Neural cell (in vitro differentiated cells): Measurements from ENCODE around the gene FAM167B. TPM values are rescaled to one million over a fixed set of nuclear protein-coding genes. Genes with fewer than 3 reads are reported as not detected.

Source experiments
- H2AFZ ChIP-seq: fragments of 200-600, 300-800 bp; sonication (generic), shearing (Covaris generic); 2 replicates; pipeline ENCODE4 v1.6.0; 2014; ENCODE audit warnings: low read depth, mild to moderate bottlenecking, antibody characterized with exemption, low read length, moderate library complexity
- H3F3A ChIP-seq: fragments of 200-600 bp; shearing (Covaris generic); 2 replicates; pipeline ENCODE4 v1.6.1; 2016; ENCODE audit warnings: mild to moderate bottlenecking, moderate library complexity, mixed read lengths, antibody characterized with exemption, low read length; ENCODE audit not compliant: insufficient read depth, poor library complexity, severe bottlenecking
- H3K27ac ChIP-seq: fragments of 200-600, 300-800 bp; sonication (generic), shearing (Covaris generic); 2 replicates; pipeline ENCODE4 v1.5.1; 2014; ENCODE audit warnings: mild to moderate bottlenecking, low read length, moderate library complexity
- H3K27me3 ChIP-seq: fragments of 300-800, 200-600 bp; sonication (generic), shearing (Covaris generic); 2 replicates; pipeline ENCODE4 v1.6.0; 2014; ENCODE audit warnings: mild to moderate bottlenecking, low read depth, low read length, moderate library complexity; ENCODE audit not compliant: insufficient read depth
- H3K36me3 ChIP-seq: fragments of 300-800, 200-600 bp; sonication (generic), shearing (Covaris generic); 2 replicates; pipeline ENCODE4 v1.5.1; 2014; ENCODE audit warnings: mild to moderate bottlenecking, antibody characterized with exemption, low read length, moderate library complexity; ENCODE audit not compliant: insufficient read depth
- H3K4me2 ChIP-seq: fragments of 300-800, 200-600 bp; sonication (generic), shearing (Covaris generic); 2 replicates; pipeline ENCODE4 v1.6.0; 2014; ENCODE audit warnings: mild to moderate bottlenecking, low read length
- H3K4me3 ChIP-seq: fragments of 300-800, 200-600 bp; sonication (generic), shearing (Covaris generic); 2 replicates; pipeline ENCODE4 v1.5.1; 2014; ENCODE audit warnings: mild to moderate bottlenecking, low read length, moderate library complexity
- H3K79me2 ChIP-seq: fragments of 200-600 bp; shearing (Covaris generic); replicated peaks from 2 replicates; pipeline ENCODE4 v1.6.0; 2014; ENCODE audit warnings: mild to moderate bottlenecking, low read length, moderate library complexity; ENCODE audit not compliant: insufficient read depth
- H3K9ac ChIP-seq: fragments of 300-800, 200-600 bp; sonication (generic), shearing (Covaris generic); 2 replicates; pipeline ENCODE4 v1.6.1; 2016; ENCODE audit warnings: mild to moderate bottlenecking, low read length, mixed read lengths
- H3K9me2 ChIP-seq: fragments of 200-600 bp; shearing (Covaris generic); 2 replicates; pipeline ENCODE4 v1.6.1; 2016; ENCODE audit warnings: mild to moderate bottlenecking, low read length, mixed read lengths; ENCODE audit not compliant: insufficient read depth
- H3K9me3 ChIP-seq: fragments of 200-600, 300-800 bp; sonication (generic), shearing (Covaris generic); 2 replicates; pipeline ENCODE4 v1.6.1; 2016; ENCODE audit warnings: mild to moderate bottlenecking, mixed run types, low read length, moderate library complexity, mixed read lengths
- H4K20me1 ChIP-seq: fragments of 200-600 bp; shearing (Covaris generic); 2 replicates; pipeline ENCODE4 v1.6.1; 2016; ENCODE audit warnings: mild to moderate bottlenecking, mixed run types; ENCODE audit not compliant: insufficient read depth
- CTCF ChIP-seq: fragments of 450-650 bp; IDR thresholded peaks from 2 replicates; pipeline ENCODE4 v1.5.1; 2014; ENCODE audit warnings: antibody characterized with exemption, mild to moderate bottlenecking, moderate library complexity; ENCODE audit not compliant: poor library complexity, severe bottlenecking
- EP300 ChIP-seq: fragments of 450-650 bp; conservative IDR thresholded peaks from 2 replicates; pipeline ENCODE4 v1.6.1; 2014; ENCODE audit warnings: antibody characterized with exemption, mild to moderate bottlenecking, moderate library complexity; ENCODE audit not compliant: poor library complexity, severe bottlenecking
- EZH2 ChIP-seq: fragments of 200-600, 300-800 bp; shearing (Covaris generic), sonication (generic); IDR thresholded peaks from 2 replicates; pipeline ENCODE4 v1.6.1; 2014; ENCODE audit warnings: antibody characterized with exemption, low read length, borderline replicate concordance, mild to moderate bottlenecking; ENCODE audit not compliant: insufficient read depth, poor library complexity, severe bottlenecking
- MXI1 ChIP-seq: fragments of 450-650 bp; conservative IDR thresholded peaks from 2 replicates; pipeline ENCODE4 v1.6.1; 2014; ENCODE audit warnings: antibody characterized with exemption, mild to moderate bottlenecking; ENCODE audit not compliant: poor library complexity, severe bottlenecking
- POLR2AphosphoS5 ChIP-seq: IDR thresholded peaks from 2 replicates; pipeline ENCODE4 v1.6.1; 2012
- RAD21 ChIP-seq: fragments of 450-650 bp; conservative IDR thresholded peaks from 2 replicates; pipeline ENCODE4 v1.6.1; 2014; ENCODE audit warnings: antibody characterized with exemption, mild to moderate bottlenecking, moderate library complexity
- REST ChIP-seq: IDR thresholded peaks from 2 replicates; pipeline ENCODE4 v1.6.1; 2012; ENCODE audit warnings: borderline replicate concordance
- SMC3 ChIP-seq: fragments of 450-650 bp; conservative IDR thresholded peaks from 2 replicates; pipeline ENCODE4 v1.6.1; 2014; ENCODE audit warnings: antibody characterized with exemption, mild to moderate bottlenecking, moderate library complexity; ENCODE audit not compliant: poor library complexity
- TAF1 ChIP-seq: IDR thresholded peaks from 2 replicates; pipeline ENCODE4 v1.6.1; 2012; ENCODE audit warnings: low read depth
- polyA plus RNA-seq: library from polyadenylated mRNA; depleted of rRNA; stranded (reverse); fragments of >200 nt; gene quantifications from 2 replicates; pipeline ENCODE4 v1.2.3, GENCODE V29; 2014

Gene FAM167B
- polyA plus RNA-seq, 1 donor from 2014 or later, result not detected

GRCh38 chr1:32249831-32250525, 3.0 kb downstream of the FAM167B start (continued):
- TF ChIP-seq CTCF (no peak), SMC3 (no peak)

GRCh38 chr1:32250893-32251716, 4.1 kb downstream of the FAM167B start, which contains the start of gene LCK:
TSS of gene LCK (plus strand) at chr1:32251265. CDS start at chr1:32274330, 23,065 bp downstream.
- no peak for TF ChIP-seq POLR2AphosphoS5
- TF ChIP-seq MXI1, result no peak
- no peak for TF ChIP-seq TAF1
- no peak for TF ChIP-seq REST
- TF ChIP-seq RAD21, result no peak
- TF ChIP-seq SMC3, result no peak
- TF ChIP-seq EP300, result no peak
- no peak for TF ChIP-seq EZH2
- TF ChIP-seq CTCF, result no peak
- Histone ChIP-seq H3K4me3 (no peak within 1 kb of the TSS), H3K27ac (no peak within 1 kb of the TSS), H3K36me3 (no peaks in the 10 kb centered on the region), H3K79me2 (no peaks in the 10 kb centered on the region), H4K20me1 (no peaks in the 10 kb centered on the region), H3K9me3 (no peaks in the 10 kb centered on the region), H3K9ac (no peak within 1 kb of the TSS), H3K4me2 (no peak within 1 kb of the TSS), H3K27me3 (no peaks in the 10 kb centered on the region), H3K9me2 (no peaks in the 10 kb centered on the region), H2AFZ (no peak within 1 kb of the TSS), H3F3A (no peaks in the 10 kb centered on the region)
